Measurements from ENCODE around the gene LSP1.

GRCh38 chr11:1915795-1916131 lies 62.9 kb downstream of the LSP1 start:
- no peak for TF ChIP-seq POLR2A (IDR thresholded peaks at IDR 0.05)
- TF ChIP-seq, protein P1, sequence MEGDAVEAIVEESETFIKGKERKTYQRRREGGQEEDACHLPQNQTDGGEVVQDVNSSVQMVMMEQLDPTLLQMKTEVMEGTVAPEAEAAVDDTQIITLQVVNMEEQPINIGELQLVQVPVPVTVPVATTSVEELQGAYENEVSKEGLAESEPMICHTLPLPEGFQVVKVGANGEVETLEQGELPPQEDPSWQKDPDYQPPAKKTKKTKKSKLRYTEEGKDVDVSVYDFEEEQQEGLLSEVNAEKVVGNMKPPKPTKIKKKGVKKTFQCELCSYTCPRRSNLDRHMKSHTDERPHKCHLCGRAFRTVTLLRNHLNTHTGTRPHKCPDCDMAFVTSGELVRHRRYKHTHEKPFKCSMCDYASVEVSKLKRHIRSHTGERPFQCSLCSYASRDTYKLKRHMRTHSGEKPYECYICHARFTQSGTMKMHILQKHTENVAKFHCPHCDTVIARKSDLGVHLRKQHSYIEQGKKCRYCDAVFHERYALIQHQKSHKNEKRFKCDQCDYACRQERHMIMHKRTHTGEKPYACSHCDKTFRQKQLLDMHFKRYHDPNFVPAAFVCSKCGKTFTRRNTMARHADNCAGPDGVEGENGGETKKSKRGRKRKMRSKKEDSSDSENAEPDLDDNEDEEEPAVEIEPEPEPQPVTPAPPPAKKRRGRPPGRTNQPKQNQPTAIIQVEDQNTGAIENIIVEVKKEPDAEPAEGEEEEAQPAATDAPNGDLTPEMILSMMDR (IDR thresholded peaks at IDR 0.05), result no peak
